Muscle of leg (tissue), 11 donors: ENCODE results near the gene WDR4. TPM values are rescaled to one million over a fixed set of nuclear protein-coding genes. Genes with fewer than 3 reads are reported as not detected.
"Not testable (repeated sequence)": the region's sequence is repeated elsewhere in the genome, so short reads cannot be mapped to it uniquely, and the experiment has no call there.

Experiments
- DNase-seq: peaks from one replicate; pipeline ENCODE4 v3.0.0; 2013
- H3K27ac ChIP-seq: one replicate; pipeline ENCODE4 v1.5.1; 2013; ENCODE audit warnings: mild to moderate bottlenecking, low read length, control low read depth
- H3K27me3 ChIP-seq: one replicate; pipeline ENCODE4 v1.6.1; 2013; ENCODE audit warnings: low read length; ENCODE audit not compliant: control insufficient read depth, insufficient read depth
- H3K36me3 ChIP-seq: one replicate; pipeline ENCODE4 v1.6.1; 2013; ENCODE audit warnings: low read length; ENCODE audit not compliant: control insufficient read depth, insufficient read depth
- H3K4me1 ChIP-seq: one replicate; pipeline ENCODE4 v1.6.1; 2013; ENCODE audit warnings: low read length; ENCODE audit not compliant: control insufficient read depth, insufficient read depth
- H3K4me3 ChIP-seq: one replicate; pipeline ENCODE4 v1.5.1; 2013; ENCODE audit warnings: low read length, control low read depth
- H3K9me3 ChIP-seq: replicated peaks from 2 replicates; pipeline ENCODE4 v1.6.1; 2013; ENCODE audit warnings: low read depth, low read length; ENCODE audit not compliant: control insufficient read depth
- WGBS: methylation state at CpG from one replicate; pipeline ENCODE4 v1.1.5; 2013; ENCODE audit warnings: missing lambda C conversion rate; ENCODE audit not compliant: insufficient coverage; 5-methylcytosine and 5-hydroxymethylcytosine counted together
- polyA plus RNA-seq, 8 donors: library from polyadenylated mRNA; unstranded; fragments of 120-200 nt; gene quantifications; one replicate each; pipeline versions ENCODE4 v1.2.1 to v1.2.3, GENCODE V29; 2013; ENCODE audit warnings: inconsistent platforms in 1 of 8, low replicate concordance in 1 of 8; ENCODE audit not compliant: insufficient read length in 8 of 8, insufficient read depth in 1 of 8
- total RNA-seq: library from RNA; stranded (reverse); fragments of 120-200 nt; gene quantifications from one replicate; pipeline ENCODE4 v1.2.4, GENCODE V29; 2013

The WDR4 gene
- total and polyA plus RNA-seq, 9 donors, result 5.5 to 10.7 (median 9.2) TPM

DNA sequence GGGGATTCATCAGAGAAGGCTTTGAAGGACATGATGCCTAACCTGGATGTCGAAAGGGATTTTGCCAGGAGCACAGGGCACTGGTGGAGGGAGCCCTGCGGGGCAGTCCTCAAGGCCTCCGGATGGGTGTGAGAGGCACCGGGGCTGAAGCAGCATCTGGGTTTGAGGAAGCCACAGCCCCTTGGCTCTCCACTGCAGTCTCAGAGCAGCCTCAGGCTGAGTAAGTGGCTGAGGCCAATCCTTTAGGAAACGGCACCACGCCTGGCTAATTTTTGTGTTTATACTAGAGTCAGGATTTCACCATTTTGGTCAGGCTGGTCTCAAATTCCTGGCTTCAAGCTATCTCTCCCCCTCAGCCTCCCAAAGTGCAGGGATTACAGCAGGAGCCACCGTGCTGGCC is 34.1 kb upstream of the WDR4 start:
- Histone ChIP-seq H3K4me3 (no peak overlapping the region), H3K27me3 (no peaks in the 10 kb centered on the region), H3K27ac (no peak overlapping the region), H3K9me3 (no peaks in the 10 kb centered on the region), H3K36me3 (peaks cover 25% of the 10 kb centered on the region), H3K4me1 (no peaks in the 10 kb centered on the region)
- no peak for DNase-seq
- 88% methylated on average over 6 of the region's 7 CpGs for WGBS

DNA sequence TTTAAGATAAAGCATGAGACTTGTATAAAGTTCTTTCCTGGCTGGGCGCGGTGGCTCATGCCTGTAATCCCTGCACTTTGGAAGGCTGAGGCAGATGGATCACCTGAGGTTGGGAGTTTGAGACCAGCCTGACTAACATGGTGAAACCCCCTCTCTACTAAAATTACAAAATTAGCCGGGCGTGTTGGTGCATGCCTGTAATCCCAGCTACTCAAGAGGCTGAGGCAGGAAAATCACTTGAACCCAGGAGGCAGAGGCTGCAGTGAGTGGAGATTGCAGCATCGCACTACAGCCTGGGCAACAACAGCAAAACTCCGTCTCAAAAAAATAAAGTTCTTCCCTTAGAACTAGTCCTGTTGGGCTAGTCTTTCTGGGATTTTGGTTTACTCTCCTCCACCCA is 32.6 kb upstream of the WDR4 start:
- not testable (repeated sequence) for H3K27me3 ChIP-seq, H3K4me1 ChIP-seq, DNase-seq, H3K9me3 ChIP-seq, H3K27ac ChIP-seq, H3K4me3 ChIP-seq
- H3K36me3 ChIP-seq, result peaks cover 31% of the 10 kb centered on the region
- 100% methylated on average over 2 of the region's 6 CpGs for WGBS

GRCh38 chr21:42908484-42908883 is 29.1 kb upstream of the WDR4 start:
- H3K27me3 ChIP-seq, H3K9me3 ChIP-seq, H3K4me3 ChIP-seq, DNase-seq, H3K4me1 ChIP-seq, H3K27ac ChIP-seq: not testable (repeated sequence)
- H3K36me3 ChIP-seq, result peaks cover 62% of the 10 kb centered on the region
- 95% methylated on average over 9 of the region's 9 CpGs for WGBS

DNA sequence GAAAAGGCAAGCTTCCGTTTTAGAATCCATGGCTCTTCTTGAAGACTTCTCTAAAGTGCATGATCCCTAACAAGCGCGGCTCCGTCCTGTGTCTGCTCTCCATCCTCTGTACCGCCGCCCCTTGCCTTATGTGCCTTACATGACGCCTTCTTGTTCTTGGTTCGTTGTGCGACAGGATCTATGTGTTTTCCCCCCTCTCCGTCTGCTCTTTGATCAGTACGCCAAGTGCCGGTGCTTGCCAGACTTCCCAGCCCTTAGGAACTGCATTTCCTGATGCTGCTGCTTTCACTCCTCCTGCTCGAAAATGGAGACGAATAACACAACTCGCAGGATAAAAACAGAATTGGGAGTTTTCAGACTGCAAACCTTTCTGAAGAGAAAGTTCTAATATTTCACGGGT is 26.9 kb upstream of the WDR4 start:
- H3K36me3 ChIP-seq, result peaks cover 67% of the 10 kb centered on the region
- WGBS, result 98% methylated on average over 15 of the region's 16 CpGs
- no peak overlapping the region for H3K27ac ChIP-seq
- no peaks in the 10 kb centered on the region for H3K9me3 ChIP-seq
- no peaks in the 10 kb centered on the region for H3K27me3 ChIP-seq
- no peak for DNase-seq
- H3K4me3 ChIP-seq, result no peak overlapping the region
- H3K4me1 ChIP-seq, result no peaks in the 10 kb centered on the region

GRCh38 chr21:42905195-42905594 is 25.9 kb upstream of the WDR4 start:
- Histone ChIP-seq H3K27ac (no peak overlapping the region), H3K27me3 (no peaks in the 10 kb centered on the region), H3K4me1 (no peaks in the 10 kb centered on the region), H3K4me3 (no peak overlapping the region), H3K36me3 (peaks cover 66% of the 10 kb centered on the region), H3K9me3 (no peaks in the 10 kb centered on the region)
- no peak for DNase-seq
- 88% methylated on average over 7 of the region's 8 CpGs for WGBS

DNA sequence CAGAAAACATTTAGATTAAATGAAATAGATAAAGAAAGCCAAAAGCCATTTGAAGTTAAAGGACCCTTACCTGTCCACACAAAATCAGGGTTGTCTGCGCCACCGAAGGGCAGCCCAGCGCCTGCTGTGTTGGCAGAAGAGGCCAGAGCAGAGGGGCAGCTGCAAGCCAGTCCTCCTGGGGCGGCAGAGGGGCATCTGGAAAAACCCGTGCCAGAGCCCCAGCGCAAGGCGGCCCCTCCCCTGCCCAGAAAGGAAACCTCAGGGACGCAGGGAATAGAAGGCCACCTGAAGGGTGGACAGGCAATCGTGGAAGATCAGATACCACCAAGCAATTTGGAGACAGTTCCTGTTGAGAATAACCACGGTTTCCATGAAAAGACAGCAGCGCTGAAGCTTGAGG is 24.5 kb upstream of the WDR4 start:
- Histone ChIP-seq H3K4me3 (no peak overlapping the region), H3K27ac (no peak overlapping the region), H3K36me3 (peaks cover 61% of the 10 kb centered on the region), H3K4me1 (no peaks in the 10 kb centered on the region), H3K9me3 (no peaks in the 10 kb centered on the region), H3K27me3 (no peaks in the 10 kb centered on the region)
- 97% methylated on average over 9 of the region's 11 CpGs for WGBS
- no peak for DNase-seq

GRCh38 chr21:42900446-42900845 is 21.1 kb upstream of the WDR4 start:
- Histone ChIP-seq H3K36me3 (peaks cover 64% of the 10 kb centered on the region), H3K27me3 (no peaks in the 10 kb centered on the region), H3K4me3 (no peak overlapping the region), H3K4me1 (no peaks in the 10 kb centered on the region), H3K27ac (no peak overlapping the region), H3K9me3 (no peaks in the 10 kb centered on the region)
- no peak for DNase-seq
- 100% methylated on average over 2 of the region's 4 CpGs for WGBS

- peaks cover 22% of the 10 kb centered on the region for H3K36me3 ChIP-seq
- H3K27ac ChIP-seq, result peak within 1 kb of the TSS; percentile 96
- H3K4me1 ChIP-seq, result peaks cover 5% of the 10 kb centered on the region
- no peaks in the 10 kb centered on the region for H3K9me3 ChIP-seq
- H3K27me3 ChIP-seq, result no peaks in the 10 kb centered on the region
- peak; percentile 99 for DNase-seq
- peak within 1 kb of the TSS; percentile 84 for H3K4me3 ChIP-seq
- under 1% methylated on average over 84 of the region's 87 CpGs for WGBS
Observed at GRCh38 chr21:42892931-42893755, 13.8 kb upstream of the WDR4 start, which contains the start of gene NDUFV3. Gene NDUFV3, plus strand, starts transcription at chr21:42893309. Its CDS starts 25 bp downstream, at chr21:42893334.

- 0% methylated on average over 1 of the region's 18 CpGs for WGBS
- peaks cover 5% of the 10 kb centered on the region for H3K4me1 ChIP-seq
- peaks cover 17% of the 10 kb centered on the region for H3K36me3 ChIP-seq
- H3K27ac ChIP-seq, result peak overlapping the region; percentile 95
- H3K9me3 ChIP-seq, result no peaks in the 10 kb centered on the region
- H3K4me3 ChIP-seq, result peak overlapping the region; percentile 84
- no peak for DNase-seq
- no peaks in the 10 kb centered on the region for H3K27me3 ChIP-seq
Observed at GRCh38 chr21:42892582-42892930, 13.2 kb upstream of the WDR4 start.

DNA sequence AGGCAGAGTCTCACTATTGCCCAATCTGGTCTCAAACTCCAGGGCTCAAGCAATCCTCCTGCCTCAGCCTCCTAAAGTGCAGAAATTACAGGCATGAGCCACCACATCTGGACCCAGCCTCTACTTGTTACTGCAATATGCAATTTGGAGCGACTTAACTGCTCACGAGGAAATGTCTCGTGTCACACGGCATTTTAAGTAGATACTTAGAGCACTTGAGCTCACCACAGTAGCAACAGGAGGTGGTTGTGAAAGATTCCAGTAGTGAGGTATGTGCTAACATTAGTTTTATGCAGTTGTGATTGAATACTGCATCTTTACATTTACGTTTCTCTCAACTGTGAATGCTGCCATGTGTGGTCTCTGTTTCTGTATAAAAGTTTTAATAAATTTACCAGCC is 8.0 kb upstream of the WDR4 start:
- WGBS, result no CpG with 5 or more reads among the region's 5 CpGs
- H3K27me3 ChIP-seq, result no peaks in the 10 kb centered on the region
- DNase-seq, result no peak
- peaks cover 2% of the 10 kb centered on the region for H3K4me1 ChIP-seq
- no peaks in the 10 kb centered on the region for H3K36me3 ChIP-seq
- H3K9me3 ChIP-seq, result no peaks in the 10 kb centered on the region
- no peak overlapping the region for H3K4me3 ChIP-seq
- no peak overlapping the region for H3K27ac ChIP-seq
